GM23338 (cell line): Measurements from ENCODE around the gene DYNC2LI1. TPM values are rescaled to one million over a fixed set of nuclear protein-coding genes. Genes with fewer than 3 reads are reported as not detected.

Source experiments
- ATAC-seq: fragments of 200-7000 bp; cut with Tn5 transposase; 3 replicates; pipeline ENCODE4 v1.9.1; 2020
- DNase-seq: peaks from one replicate; pipeline ENCODE4 v3.0.0-alpha.2; 2015; ENCODE audit warnings: low spot score
- H2AFZ ChIP-seq: fragments of 200-600 bp; sonication (generic); 2 replicates; pipeline ENCODE4 v1.8.0; 2016; ENCODE audit warnings: antibody characterized with exemption, mild to moderate bottlenecking, moderate library complexity
- H3F3A ChIP-seq: fragments of 200-600 bp; sonication (generic); replicated peaks from 2 replicates; pipeline ENCODE4 v1.8.0; 2017; ENCODE audit warnings: antibody characterized with exemption, mixed run types, low read depth
- H3K27ac ChIP-seq: fragments of 200-600 bp; sonication (generic); 2 replicates; pipeline ENCODE4 v1.6.1; 2016; ENCODE audit warnings: low read depth
- H3K27me3 ChIP-seq: fragments of 200-600 bp; sonication (generic); 2 replicates; pipeline ENCODE4 v1.8.0; 2016; ENCODE audit warnings: mild to moderate bottlenecking, mixed run types, moderate library complexity; ENCODE audit not compliant: insufficient read depth
- H3K36me3 ChIP-seq: fragments of 200-600 bp; sonication (generic); 2 replicates; pipeline ENCODE4 v1.8.0; 2016; ENCODE audit warnings: mild to moderate bottlenecking; ENCODE audit not compliant: insufficient read depth
- H3K4me1 ChIP-seq: fragments of 200-600 bp; sonication (generic); 2 replicates; pipeline ENCODE4 v1.8.0; 2016; ENCODE audit warnings: mild to moderate bottlenecking, moderate library complexity; ENCODE audit not compliant: insufficient read depth
- H3K4me2 ChIP-seq: fragments of 200-600 bp; sonication (generic); 2 replicates; pipeline ENCODE4 v1.7.1; 2017; ENCODE audit warnings: mixed run types
- H3K4me3 ChIP-seq: fragments of 200-600 bp; sonication (generic); 2 replicates; pipeline ENCODE4 v1.6.1; 2016; ENCODE audit warnings: mixed run types
- H3K79me2 ChIP-seq: fragments of 200-600 bp; sonication (generic); replicated peaks from 2 replicates; pipeline ENCODE4 v1.8.0; 2017; ENCODE audit warnings: mild to moderate bottlenecking; ENCODE audit not compliant: insufficient read depth
- H3K9me2 ChIP-seq: fragments of 200-600 bp; sonication (generic); 2 replicates; pipeline ENCODE4 v1.8.0; 2017; ENCODE audit not compliant: insufficient read depth
- H4K20me1 ChIP-seq: fragments of 200-600 bp; sonication (generic); replicated peaks from 2 replicates; pipeline ENCODE4 v1.8.0; 2017; ENCODE audit warnings: mild to moderate bottlenecking; ENCODE audit not compliant: insufficient read depth
- H3K27ac Mint-ChIP-seq: 2 replicates; pipeline ENCODE4 v1.8.0; 2020; ENCODE audit warnings: inconsistent platforms, mild to moderate bottlenecking, moderate library complexity, mixed read lengths
- H3K27me3 Mint-ChIP-seq: 3 replicates; pipeline ENCODE4 v1.8.0; 2022; ENCODE audit warnings: low read depth, mild to moderate bottlenecking, moderate library complexity, mixed read lengths, inconsistent platforms; ENCODE audit not compliant: insufficient read depth, poor library complexity
- H3K36me3 Mint-ChIP-seq: 3 replicates; pipeline ENCODE4 v1.8.0; 2021; ENCODE audit warnings: low read depth, mild to moderate bottlenecking, inconsistent platforms, moderate library complexity, mixed read lengths
- H3K4me1 Mint-ChIP-seq: 3 replicates; pipeline ENCODE4 v1.8.0; 2020; ENCODE audit warnings: mild to moderate bottlenecking, inconsistent platforms, mixed read lengths
- H3K4me3 Mint-ChIP-seq: 3 replicates; pipeline ENCODE4 v1.8.0; 2021; ENCODE audit warnings: moderate library complexity, mild to moderate bottlenecking, inconsistent platforms, mixed read lengths
- H3K9me3 Mint-ChIP-seq: 3 replicates; pipeline ENCODE4 v1.8.0; 2020; ENCODE audit warnings: moderate library complexity, mild to moderate bottlenecking, inconsistent platforms, mixed read lengths
- CREB1 ChIP-seq: fragments of 250-450 bp; sonication (Bioruptor Pico); IDR thresholded peaks from 2 replicates; pipeline ENCODE4 v1.5.0; 2020; ENCODE audit warnings: low read depth, mild to moderate bottlenecking, moderate library complexity
- EZH2 ChIP-seq: fragments of 200-600 bp; sonication (generic); IDR thresholded peaks from one replicate; pipeline ENCODE4 v1.8.0; 2017; ENCODE audit warnings: antibody characterized with exemption, mild to moderate bottlenecking, low read depth; ENCODE audit not compliant: unreplicated experiment
- EZH2phosphoT487 ChIP-seq: fragments of 200-600 bp; sonication (generic); IDR thresholded peaks from one replicate; pipeline ENCODE4 v1.8.1; 2018; ENCODE audit warnings: antibody characterized with exemption; ENCODE audit not compliant: unreplicated experiment
- JUNB ChIP-seq: IDR thresholded peaks from one replicate; pipeline ENCODE4 v1.6.1; 2016; ENCODE audit warnings: antibody characterized with exemption; ENCODE audit not compliant: unreplicated experiment
- NANOG ChIP-seq: IDR thresholded peaks from 2 replicates; pipeline ENCODE4 v1.6.1; 2016; ENCODE audit warnings: antibody characterized with exemption, borderline replicate concordance
- POLR2AphosphoS5 ChIP-seq: IDR thresholded peaks from 2 replicates; pipeline ENCODE4 v1.6.1; 2016; ENCODE audit warnings: antibody characterized with exemption, low read depth
- STAT1 ChIP-seq: IDR thresholded peaks from one replicate; pipeline ENCODE4 v1.6.1; 2016; ENCODE audit warnings: antibody characterized with exemption; ENCODE audit not compliant: unreplicated experiment
- ZNF114 ChIP-seq: fragments of 250-450 bp; sonication (Bioruptor Pico); IDR thresholded peaks from 2 replicates; pipeline ENCODE4 v1.5.0; 2020; ENCODE audit warnings: mild to moderate bottlenecking, moderate library complexity
- ZNF331 ChIP-seq: fragments of 250-450 bp; sonication (Bioruptor Pico); IDR thresholded peaks from 2 replicates; pipeline ENCODE4 v1.5.0; 2020; ENCODE audit warnings: low read depth, mild to moderate bottlenecking, moderate library complexity
- polyA plus RNA-seq: library from polyadenylated mRNA; unstranded; fragments of >200 nt; fragmentation: Nextera tagmentation; extraction: Ambion mirVana; gene quantifications from 2 replicates; pipeline ENCODE4 v1.2.1, GENCODE V29; 2016
- total RNA-seq: library from RNA; depleted of rRNA; stranded (reverse); fragments of >200 nt; shearing (Covaris generic); gene quantifications from 2 replicates; pipeline ENCODE4 v1.2.3, GENCODE V29; 2014
- TF ChIP-seq, protein P1 (sequence below): IDR thresholded peaks from one replicate; pipeline ENCODE4 v1.6.1; 2018; ENCODE audit warnings: antibody characterized with exemption; ENCODE audit not compliant: unreplicated experiment
- TF ChIP-seq, protein P2 (sequence below), 2 experiments: fragments of 200-600 bp in 1 of 2; sonication (generic) in 1 of 2; conservative IDR thresholded peaks; 2 replicates each; pipeline versions ENCODE4 v1.5.1 to v1.6.1; 2016 to 2017; ENCODE audit warnings: antibody characterized with exemption in 2 of 2, low read depth in 2 of 2, mild to moderate bottlenecking in 2 of 2, moderate library complexity in 1 of 2
- TF ChIP-seq, protein P3 (sequence below): IDR thresholded peaks from 2 replicates; pipeline ENCODE4 v1.6.1; 2016; ENCODE audit warnings: antibody characterized with exemption
- TF ChIP-seq, protein P4 (sequence below): fragments of 250-450 bp; sonication (Bioruptor Pico); IDR thresholded peaks from 2 replicates; pipeline ENCODE4 v1.5.0; 2020; ENCODE audit warnings: mild to moderate bottlenecking, moderate library complexity

The DYNC2LI1 gene
- total and polyA plus RNA-seq, 2 experiments from 2014 or later: 8.4 to 11.5 TPM

DNA sequence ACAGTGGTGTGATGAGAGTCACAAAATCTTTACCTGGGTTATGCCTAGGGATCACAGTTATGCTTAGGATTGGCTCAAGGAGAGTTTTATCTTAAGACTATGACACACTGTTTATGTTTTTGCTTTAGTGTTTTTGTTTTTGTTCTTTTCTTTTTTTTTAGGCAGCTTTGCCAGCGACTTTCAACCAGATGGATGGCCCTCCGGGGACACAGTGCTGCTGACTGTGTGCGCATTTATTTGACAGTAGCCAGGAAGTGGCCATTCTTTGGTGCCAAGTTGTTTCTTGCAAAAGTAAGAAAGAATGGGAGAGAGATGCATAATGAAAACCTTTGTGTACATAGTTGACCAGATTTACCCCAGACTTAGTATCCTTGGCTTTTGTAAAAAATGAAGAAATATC lies 15.1 kb upstream of the DYNC2LI1 start:
- H3K4me2 ChIP-seq: no peak overlapping the region
- no peaks in the 10 kb centered on the region for H3K27me3 ChIP-seq
- Mint-ChIP-seq H3K4me3 (no peak overlapping the region), H3K36me3 (peaks cover 3% of the 10 kb centered on the region; the same call in 2 of the 3 replicates), H3K27me3 (peaks cover 4% of the 10 kb centered on the region), H3K27ac (peak overlapping the region; percentile 57; the same call in 1 of the 2 replicates), H3K9me3 (no peaks in the 10 kb centered on the region), H3K4me1 (peaks cover 16% of the 10 kb centered on the region)
- no peaks in the 10 kb centered on the region for H3F3A ChIP-seq
- no peaks in the 10 kb centered on the region for H3K4me1 ChIP-seq
- no peak for ATAC-seq
- H4K20me1 ChIP-seq: no peaks in the 10 kb centered on the region
- no peaks in the 10 kb centered on the region for H3K9me2 ChIP-seq
- no peaks in the 10 kb centered on the region for H3K79me2 ChIP-seq
- no peak overlapping the region for H2AFZ ChIP-seq
- TF ChIP-seq JUNB (no peak), EZH2 (no peak), STAT1 (no peak), EZH2phosphoT487 (no peak), ZNF114 (CRISPR knock-in tag) (no peak), POLR2AphosphoS5 (no peak), NANOG (no peak), ZNF331 (CRISPR knock-in tag) (no peak), CREB1 (CRISPR knock-in tag) (no peak)
- TF ChIP-seq, protein P1, sequence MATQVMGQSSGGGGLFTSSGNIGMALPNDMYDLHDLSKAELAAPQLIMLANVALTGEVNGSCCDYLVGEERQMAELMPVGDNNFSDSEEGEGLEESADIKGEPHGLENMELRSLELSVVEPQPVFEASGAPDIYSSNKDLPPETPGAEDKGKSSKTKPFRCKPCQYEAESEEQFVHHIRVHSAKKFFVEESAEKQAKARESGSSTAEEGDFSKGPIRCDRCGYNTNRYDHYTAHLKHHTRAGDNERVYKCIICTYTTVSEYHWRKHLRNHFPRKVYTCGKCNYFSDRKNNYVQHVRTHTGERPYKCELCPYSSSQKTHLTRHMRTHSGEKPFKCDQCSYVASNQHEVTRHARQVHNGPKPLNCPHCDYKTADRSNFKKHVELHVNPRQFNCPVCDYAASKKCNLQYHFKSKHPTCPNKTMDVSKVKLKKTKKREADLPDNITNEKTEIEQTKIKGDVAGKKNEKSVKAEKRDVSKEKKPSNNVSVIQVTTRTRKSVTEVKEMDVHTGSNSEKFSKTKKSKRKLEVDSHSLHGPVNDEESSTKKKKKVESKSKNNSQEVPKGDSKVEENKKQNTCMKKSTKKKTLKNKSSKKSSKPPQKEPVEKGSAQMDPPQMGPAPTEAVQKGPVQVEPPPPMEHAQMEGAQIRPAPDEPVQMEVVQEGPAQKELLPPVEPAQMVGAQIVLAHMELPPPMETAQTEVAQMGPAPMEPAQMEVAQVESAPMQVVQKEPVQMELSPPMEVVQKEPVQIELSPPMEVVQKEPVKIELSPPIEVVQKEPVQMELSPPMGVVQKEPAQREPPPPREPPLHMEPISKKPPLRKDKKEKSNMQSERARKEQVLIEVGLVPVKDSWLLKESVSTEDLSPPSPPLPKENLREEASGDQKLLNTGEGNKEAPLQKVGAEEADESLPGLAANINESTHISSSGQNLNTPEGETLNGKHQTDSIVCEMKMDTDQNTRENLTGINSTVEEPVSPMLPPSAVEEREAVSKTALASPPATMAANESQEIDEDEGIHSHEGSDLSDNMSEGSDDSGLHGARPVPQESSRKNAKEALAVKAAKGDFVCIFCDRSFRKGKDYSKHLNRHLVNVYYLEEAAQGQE: no peak
- TF ChIP-seq, protein P2, sequence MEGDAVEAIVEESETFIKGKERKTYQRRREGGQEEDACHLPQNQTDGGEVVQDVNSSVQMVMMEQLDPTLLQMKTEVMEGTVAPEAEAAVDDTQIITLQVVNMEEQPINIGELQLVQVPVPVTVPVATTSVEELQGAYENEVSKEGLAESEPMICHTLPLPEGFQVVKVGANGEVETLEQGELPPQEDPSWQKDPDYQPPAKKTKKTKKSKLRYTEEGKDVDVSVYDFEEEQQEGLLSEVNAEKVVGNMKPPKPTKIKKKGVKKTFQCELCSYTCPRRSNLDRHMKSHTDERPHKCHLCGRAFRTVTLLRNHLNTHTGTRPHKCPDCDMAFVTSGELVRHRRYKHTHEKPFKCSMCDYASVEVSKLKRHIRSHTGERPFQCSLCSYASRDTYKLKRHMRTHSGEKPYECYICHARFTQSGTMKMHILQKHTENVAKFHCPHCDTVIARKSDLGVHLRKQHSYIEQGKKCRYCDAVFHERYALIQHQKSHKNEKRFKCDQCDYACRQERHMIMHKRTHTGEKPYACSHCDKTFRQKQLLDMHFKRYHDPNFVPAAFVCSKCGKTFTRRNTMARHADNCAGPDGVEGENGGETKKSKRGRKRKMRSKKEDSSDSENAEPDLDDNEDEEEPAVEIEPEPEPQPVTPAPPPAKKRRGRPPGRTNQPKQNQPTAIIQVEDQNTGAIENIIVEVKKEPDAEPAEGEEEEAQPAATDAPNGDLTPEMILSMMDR (conservative IDR thresholded peaks at IDR 0.05; ENCODE audit: low read depth in 2 of 2): no peak
- TF ChIP-seq, protein P3, sequence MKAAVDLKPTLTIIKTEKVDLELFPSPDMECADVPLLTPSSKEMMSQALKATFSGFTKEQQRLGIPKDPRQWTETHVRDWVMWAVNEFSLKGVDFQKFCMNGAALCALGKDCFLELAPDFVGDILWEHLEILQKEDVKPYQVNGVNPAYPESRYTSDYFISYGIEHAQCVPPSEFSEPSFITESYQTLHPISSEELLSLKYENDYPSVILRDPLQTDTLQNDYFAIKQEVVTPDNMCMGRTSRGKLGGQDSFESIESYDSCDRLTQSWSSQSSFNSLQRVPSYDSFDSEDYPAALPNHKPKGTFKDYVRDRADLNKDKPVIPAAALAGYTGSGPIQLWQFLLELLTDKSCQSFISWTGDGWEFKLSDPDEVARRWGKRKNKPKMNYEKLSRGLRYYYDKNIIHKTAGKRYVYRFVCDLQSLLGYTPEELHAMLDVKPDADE: no peak
- TF ChIP-seq, protein P4, sequence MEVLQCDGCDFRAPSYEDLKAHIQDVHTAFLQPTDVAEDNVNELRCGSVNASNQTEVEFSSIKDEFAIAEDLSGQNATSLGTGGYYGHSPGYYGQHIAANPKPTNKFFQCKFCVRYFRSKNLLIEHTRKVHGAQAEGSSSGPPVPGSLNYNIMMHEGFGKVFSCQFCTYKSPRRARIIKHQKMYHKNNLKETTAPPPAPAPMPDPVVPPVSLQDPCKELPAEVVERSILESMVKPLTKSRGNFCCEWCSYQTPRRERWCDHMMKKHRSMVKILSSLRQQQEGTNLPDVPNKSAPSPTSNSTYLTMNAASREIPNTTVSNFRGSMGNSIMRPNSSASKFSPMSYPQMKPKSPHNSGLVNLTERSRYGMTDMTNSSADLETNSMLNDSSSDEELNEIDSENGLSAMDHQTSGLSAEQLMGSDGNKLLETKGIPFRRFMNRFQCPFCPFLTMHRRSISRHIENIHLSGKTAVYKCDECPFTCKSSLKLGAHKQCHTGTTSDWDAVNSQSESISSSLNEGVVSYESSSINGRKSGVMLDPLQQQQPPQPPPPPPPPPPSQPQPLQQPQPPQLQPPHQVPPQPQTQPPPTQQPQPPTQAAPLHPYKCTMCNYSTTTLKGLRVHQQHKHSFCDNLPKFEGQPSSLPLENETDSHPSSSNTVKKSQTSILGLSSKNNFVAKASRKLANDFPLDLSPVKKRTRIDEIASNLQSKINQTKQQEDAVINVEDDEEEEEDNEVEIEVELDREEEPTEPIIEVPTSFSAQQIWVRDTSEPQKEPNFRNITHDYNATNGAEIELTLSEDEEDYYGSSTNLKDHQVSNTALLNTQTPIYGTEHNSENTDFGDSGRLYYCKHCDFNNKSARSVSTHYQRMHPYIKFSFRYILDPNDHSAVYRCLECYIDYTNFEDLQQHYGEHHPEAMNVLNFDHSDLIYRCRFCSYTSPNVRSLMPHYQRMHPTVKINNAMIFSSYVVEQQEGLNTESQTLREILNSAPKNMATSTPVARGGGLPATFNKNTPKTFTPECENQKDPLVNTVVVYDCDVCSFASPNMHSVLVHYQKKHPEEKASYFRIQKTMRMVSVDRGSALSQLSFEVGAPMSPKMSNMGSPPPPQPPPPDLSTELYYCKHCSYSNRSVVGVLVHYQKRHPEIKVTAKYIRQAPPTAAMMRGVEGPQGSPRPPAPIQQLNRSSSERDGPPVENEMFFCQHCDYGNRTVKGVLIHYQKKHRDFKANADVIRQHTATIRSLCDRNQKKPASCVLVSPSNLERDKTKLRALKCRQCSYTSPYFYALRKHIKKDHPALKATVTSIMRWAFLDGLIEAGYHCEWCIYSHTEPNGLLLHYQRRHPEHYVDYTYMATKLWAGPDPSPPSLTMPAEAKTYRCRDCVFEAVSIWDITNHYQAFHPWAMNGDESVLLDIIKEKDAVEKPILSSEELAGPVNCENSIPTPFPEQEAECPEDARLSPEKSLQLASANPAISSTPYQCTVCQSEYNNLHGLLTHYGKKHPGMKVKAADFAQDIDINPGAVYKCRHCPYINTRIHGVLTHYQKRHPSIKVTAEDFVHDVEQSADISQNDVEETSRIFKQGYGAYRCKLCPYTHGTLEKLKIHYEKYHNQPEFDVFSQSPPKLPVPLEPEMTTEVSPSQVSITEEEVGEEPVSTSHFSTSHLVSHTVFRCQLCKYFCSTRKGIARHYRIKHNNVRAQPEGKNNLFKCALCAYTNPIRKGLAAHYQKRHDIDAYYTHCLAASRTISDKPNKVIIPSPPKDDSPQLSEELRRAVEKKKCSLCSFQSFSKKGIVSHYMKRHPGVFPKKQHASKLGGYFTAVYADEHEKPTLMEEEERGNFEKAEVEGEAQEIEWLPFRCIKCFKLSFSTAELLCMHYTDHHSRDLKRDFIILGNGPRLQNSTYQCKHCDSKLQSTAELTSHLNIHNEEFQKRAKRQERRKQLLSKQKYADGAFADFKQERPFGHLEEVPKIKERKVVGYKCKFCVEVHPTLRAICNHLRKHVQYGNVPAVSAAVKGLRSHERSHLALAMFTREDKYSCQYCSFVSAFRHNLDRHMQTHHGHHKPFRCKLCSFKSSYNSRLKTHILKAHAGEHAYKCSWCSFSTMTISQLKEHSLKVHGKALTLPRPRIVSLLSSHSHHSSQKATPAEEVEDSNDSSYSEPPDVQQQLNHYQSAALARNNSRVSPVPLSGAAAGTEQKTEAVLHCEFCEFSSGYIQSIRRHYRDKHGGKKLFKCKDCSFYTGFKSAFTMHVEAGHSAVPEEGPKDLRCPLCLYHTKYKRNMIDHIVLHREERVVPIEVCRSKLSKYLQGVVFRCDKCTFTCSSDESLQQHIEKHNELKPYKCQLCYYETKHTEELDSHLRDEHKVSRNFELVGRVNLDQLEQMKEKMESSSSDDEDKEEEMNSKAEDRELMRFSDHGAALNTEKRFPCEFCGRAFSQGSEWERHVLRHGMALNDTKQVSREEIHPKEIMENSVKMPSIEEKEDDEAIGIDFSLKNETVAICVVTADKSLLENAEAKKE (CRISPR knock-in tag): no peak
- no peak overlapping the region for H3K4me3 ChIP-seq
- no peaks in the 10 kb centered on the region for H3K36me3 ChIP-seq
- H3K27ac ChIP-seq: no peak overlapping the region
- no peak for DNase-seq
